ENCODE measurements around the gene SHC3.

The SHC3 gene

GRCh38 chr9:89001917-89002540, 176.6 kb downstream of the SHC3 start:
- no peak for DNase-seq (ENCODE audit: low read depth in 3 of 3)

- peak; percentile 69 to 80 (median 71) for DNase-seq (ENCODE audit: low read depth in 3 of 3)
These were observed 177.4 kb downstream of the SHC3 start for GRCh38 chr9:89000973-89001916.

- no peak for DNase-seq (ENCODE audit: low read depth in 3 of 3)
These were observed 178.2 kb downstream of the SHC3 start for GRCh38 chr9:89000371-89000781.

GRCh38 chr9:88998911-88999310, 179.7 kb downstream of the SHC3 start:
- DNase-seq (ENCODE audit: low read depth in 3 of 3) = no peak

- DNase-seq (ENCODE audit: low read depth in 3 of 3) = no peak
These were observed 180.1 kb downstream of the SHC3 start for GRCh38 chr9:88998503-88998902.

- no peak for DNase-seq (ENCODE audit: low read depth in 3 of 3)
These were observed 181.0 kb downstream of the SHC3 start for GRCh38 chr9:88997646-88998045.

GRCh38 chr9:88996921-88997235, 181.7 kb downstream of the SHC3 start:
- DNase-seq (ENCODE audit: low read depth in 3 of 3) = no peak

- DNase-seq (ENCODE audit: low read depth in 3 of 3) = no peak
These were observed 182.3 kb downstream of the SHC3 start for GRCh38 chr9:88996046-88996920.

- DNase-seq (ENCODE audit: low read depth in 3 of 3) = no peak
These were observed 183.0 kb downstream of the SHC3 start for GRCh38 chr9:88995627-88996026.

- DNase-seq (ENCODE audit: low read depth in 3 of 3) = no peak
These were observed 183.4 kb downstream of the SHC3 start for GRCh38 chr9:88995200-88995577.

GRCh38 chr9:88994469-88995199, 184.0 kb downstream of the SHC3 start:
- DNase-seq (ENCODE audit: low read depth in 3 of 3) = no peak

- no peak for DNase-seq (ENCODE audit: low read depth in 3 of 3)
These were observed 184.7 kb downstream of the SHC3 start for GRCh38 chr9:88993871-88994460.

- no peak for DNase-seq (ENCODE audit: low read depth in 3 of 3)
These were observed 185.3 kb downstream of the SHC3 start for GRCh38 chr9:88993327-88993726.

- no peak for DNase-seq (ENCODE audit: low read depth in 3 of 3)
These were observed 186.1 kb downstream of the SHC3 start for GRCh38 chr9:88992556-88992955.

GRCh38 chr9:88991066-88992034, 187.3 kb downstream of the SHC3 start, which contains the start of gene S1PR3:
Gene S1PR3 (plus strand): TSS chr9:88991468. CDS start chr9:89001201, 9,733 bp downstream.
- peak in 1 of 3 experiments; percentile 53 for DNase-seq (ENCODE audit: low read depth in 3 of 3)

- no peak for DNase-seq (ENCODE audit: low read depth in 3 of 3)
These were observed 187.9 kb downstream of the SHC3 start for GRCh38 chr9:88990729-88991065.

GRCh38 chr9:88990041-88990728, 188.4 kb downstream of the SHC3 start:
- no peak for DNase-seq (ENCODE audit: low read depth in 3 of 3)

GRCh38 chr9:88988796-88989641, 189.6 kb downstream of the SHC3 start:
- DNase-seq (ENCODE audit: low read depth in 3 of 3) = no peak

All from stimulated activated CD4-positive, alpha-beta T cell treated with anti-CD3 and anti-CD28 coated beads, TNF-alpha, amount 100 ng/mL, for 24 hours (primary cell).